OCI-LY1 (cell line): ENCODE data around the gene SEPTIN5.

ENCODE experiments used
- CTCF ChIP-seq: fragments of 200-600 bp; sonication (generic), shearing (Covaris generic); IDR thresholded peaks from 2 replicates; pipeline ENCODE4 v1.5.1; 2017; ENCODE audit warnings: mild to moderate bottlenecking, antibody characterized with exemption, low read length, moderate library complexity, mixed read lengths
- EZH2 ChIP-seq: fragments of 200-600 bp; sonication (generic), shearing (Covaris generic); IDR thresholded peaks from 2 replicates; pipeline ENCODE4 v1.8.0; 2017; ENCODE audit warnings: borderline replicate concordance, mixed run types, mild to moderate bottlenecking, antibody characterized with exemption, low read length, moderate library complexity, mixed read lengths

GRCh38 chr22:19716829-19717105, 2.5 kb downstream of the SEPTIN5 start:
- TF ChIP-seq CTCF (no peak), EZH2 (no peak)
